Lower leg skin (tissue), 4 donors: ENCODE data around the gene PAEP. TPM values are rescaled to one million over a fixed set of nuclear protein-coding genes. Genes with fewer than 3 reads are reported as not detected.

Source experiments
- DNase-seq, 2 donors: peaks; one replicate each; pipeline ENCODE4 v3.0.0-alpha.2; 2019; ENCODE audit warnings: low spot score in 2 of 2
- H3K4me3 ChIP-seq: fragments of 200-600 bp; sonication (generic); 2 replicates; pipeline ENCODE4 v1.5.1; 2017; ENCODE audit warnings: mild to moderate bottlenecking, low read depth; ENCODE audit not compliant: poor library complexity, severe bottlenecking
- CTCF ChIP-seq, 3 donors: fragments of 450-650 bp; IDR thresholded peaks; one replicate each; pipeline ENCODE4 v1.5.1; 2016; ENCODE audit warnings: antibody characterized with exemption in 3 of 3, mild to moderate bottlenecking in 3 of 3, moderate library complexity in 2 of 3
- POLR2A ChIP-seq, 2 donors: fragments of 450-650 bp; IDR thresholded peaks; one replicate each; pipeline ENCODE4 v1.6.1; 2016 to 2017; ENCODE audit warnings: antibody characterized with exemption in 2 of 2, mild to moderate bottlenecking in 1 of 2, moderate library complexity in 1 of 2
- WGBS, 2 donors: methylation state at CpG; one replicate each; pipeline ENCODE4 v1.1.5; 2018; 5-methylcytosine and 5-hydroxymethylcytosine counted together
- intact Hi-C: fragments of 100-400 bp; cut with DNase I; formaldehyde crosslinking; loops from one replicate; pipeline ENCODE4 v1.15.0; 2023; ENCODE audit warnings: low total_unique reads
- total RNA-seq, 4 donors: library from RNA; depleted of rRNA; stranded (reverse); fragments of >200 nt; gene quantifications; one replicate each; pipeline ENCODE4 v1.1.0, GENCODE V29; 2016

PAEP gene
- total RNA-seq, 4 donors from 2014 or later = 0.71 to 2.7 (median 0.89) TPM; not detected in 1

DNA sequence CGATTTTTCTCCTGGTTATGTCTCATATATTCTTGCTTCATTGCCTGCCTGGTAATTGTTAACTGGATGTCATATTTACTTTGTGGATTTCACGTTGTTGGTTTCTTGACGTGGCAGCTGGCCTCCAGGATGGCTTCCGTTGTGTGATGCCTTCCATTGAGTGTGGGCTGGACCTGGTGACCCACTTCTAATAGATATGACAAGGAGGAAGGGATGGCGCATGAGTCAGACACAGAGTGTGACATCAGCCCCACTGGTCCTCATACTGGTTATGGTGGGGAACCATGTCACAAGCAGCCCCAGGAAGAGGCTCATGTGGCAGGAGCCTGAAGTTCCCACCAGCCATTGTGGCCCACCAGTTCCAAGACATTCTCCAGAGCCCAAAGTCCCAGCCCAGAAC lies 6.4 kb upstream of the PAEP start:
- peak in 1 of 2 donors; percentile 43 for DNase-seq
- WGBS, 2 donors = 85 to 91% methylated on average over 5 of the region's 5 CpGs
- no peak for TF ChIP-seq POLR2A (IDR thresholded peaks at IDR 0.05)
- TF ChIP-seq CTCF (IDR thresholded peaks at IDR 0.05) = no peak
- H3K4me3 ChIP-seq = no peak overlapping the region
- intact Hi-C loops = no loop called here

DNA sequence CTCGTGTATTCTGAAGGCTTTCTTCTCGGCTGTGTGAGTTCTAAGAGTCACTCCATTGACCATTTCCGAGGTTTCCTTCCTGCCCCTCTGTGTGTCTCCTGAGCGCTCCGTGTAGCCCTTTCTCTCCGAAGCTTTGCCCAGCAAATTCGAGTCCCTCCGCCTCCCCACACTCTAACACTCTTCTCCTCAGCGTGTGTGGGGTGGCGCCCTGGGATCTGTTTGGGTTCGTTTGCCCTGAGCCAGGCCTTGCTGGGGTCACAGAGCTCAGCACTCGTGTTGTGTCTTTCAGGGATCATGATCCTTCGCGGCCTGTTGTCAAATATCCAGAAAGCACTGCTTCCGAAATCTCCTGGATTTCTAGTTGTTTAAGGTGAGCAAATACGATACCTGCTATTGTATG lies 5.6 kb upstream of the PAEP start:
- 70 to 75% methylated on average over 16 of the region's 16 CpGs for WGBS, 2 donors
- intact Hi-C loops = no loop called here

GRCh38 chr9:135559606-135560005 lies 1.9 kb upstream of the PAEP start:
- H3K4me3 ChIP-seq = no peak overlapping the region
- TF ChIP-seq CTCF (IDR thresholded peaks at IDR 0.05) = no peak
- TF ChIP-seq POLR2A (IDR thresholded peaks at IDR 0.05) = no peak
- DNase-seq = no peak
- intact Hi-C loops = no loop called here
- WGBS, 2 donors = 60 to 69% methylated on average over 11 of the region's 11 CpGs

More for the DNA sequence above, 5.6 kb upstream of the PAEP start:
- DNase-seq = peak in 1 of 2 donors; percentile 42
- TF ChIP-seq POLR2A (IDR thresholded peaks at IDR 0.05) (no peak), CTCF (IDR thresholded peaks at IDR 0.05) (no peak)
- no peak overlapping the region for H3K4me3 ChIP-seq

- peak in 1 of 2 donors; percentile 66 for DNase-seq
- no peak overlapping the region for H3K4me3 ChIP-seq
- intact Hi-C loops = no loop called here
- WGBS, 2 donors = 89 to 90% methylated on average over 15 to 16 of the region's 17 CpGs
- no peak for TF ChIP-seq POLR2A (IDR thresholded peaks at IDR 0.05)
- TF ChIP-seq CTCF (IDR thresholded peaks at IDR 0.05) = no peak
Observed at GRCh38 chr9:135562235-135562745, 734 bp downstream of the PAEP start.

- intact Hi-C loops = no loop called here
- no peak for TF ChIP-seq POLR2A (IDR thresholded peaks at IDR 0.05)
- WGBS, 2 donors = 87 to 89% methylated on average over 1 of the region's 1 CpG
- DNase-seq = peak in 1 of 2 donors; percentile 59
- no peak overlapping the region for H3K4me3 ChIP-seq
Observed at GRCh38 chr9:135563039-135563476, 1.5 kb downstream of the PAEP start.

- WGBS, 2 donors = 64 to 78% methylated on average over 12 of the region's 12 CpGs
- DNase-seq = peak in 1 of 2 donors; percentile 73
- intact Hi-C loops = no loop called here
- TF ChIP-seq CTCF (IDR thresholded peaks at IDR 0.05) = no peak
- TF ChIP-seq POLR2A (IDR thresholded peaks at IDR 0.05) = no peak
- no peak overlapping the region for H3K4me3 ChIP-seq
Observed at GRCh38 chr9:135563858-135564257, 2.3 kb downstream of the PAEP start.
